HL-60/S4 (cell line): ENCODE data around the gene SLC6A6.

Source experiments
- in situ Hi-C: fragments of 300-500 bp; cut with MboI; formaldehyde crosslinking; loops from 2 replicates; pipeline ENCODE4 v1.14.3; 2022; ENCODE audit warnings: low sequenced_read_pairs

SLC6A6 gene

DNA sequence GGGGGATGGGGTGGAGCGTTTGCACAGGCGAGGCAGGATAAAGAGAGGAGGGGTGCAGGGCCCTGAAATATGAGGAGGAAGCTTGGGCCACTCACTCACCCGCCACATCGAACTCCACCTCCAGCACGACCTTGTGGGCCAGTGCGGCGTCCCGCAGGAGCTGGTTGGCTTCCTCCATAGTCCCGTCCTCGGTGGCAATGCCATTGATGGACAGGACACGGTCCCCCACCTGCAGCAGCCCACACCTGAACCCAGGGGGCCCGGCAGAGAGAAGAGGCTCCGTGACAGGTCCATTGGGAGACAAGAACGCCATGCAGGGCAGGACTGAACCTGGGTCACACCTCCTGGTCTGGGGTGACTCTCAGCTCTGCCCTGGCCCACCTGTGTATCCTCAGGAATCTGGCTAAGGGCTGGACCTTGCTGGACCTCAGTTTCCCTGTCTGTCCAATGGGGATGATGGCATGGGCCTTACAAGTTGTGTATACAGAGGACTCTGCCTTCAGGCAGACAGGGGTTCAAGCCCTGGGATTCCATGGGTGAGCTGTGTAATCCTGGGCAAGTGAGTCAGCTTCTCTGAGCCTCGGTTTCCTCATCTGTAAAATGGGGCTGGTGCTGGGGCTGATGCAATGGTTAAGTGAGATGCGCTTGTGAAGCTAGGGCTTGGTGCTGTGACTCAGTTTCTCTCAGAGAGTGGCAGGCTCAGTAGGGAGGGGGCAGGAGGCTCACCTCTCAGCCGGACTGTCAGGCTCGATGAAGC lies 111.3 kb downstream of the SLC6A6 start:
- in situ Hi-C loops: loop anchor here (25.0 kb wide), 1 partner anchor 399 kb away; no protein-coding TSS in a partner anchor

DNA sequence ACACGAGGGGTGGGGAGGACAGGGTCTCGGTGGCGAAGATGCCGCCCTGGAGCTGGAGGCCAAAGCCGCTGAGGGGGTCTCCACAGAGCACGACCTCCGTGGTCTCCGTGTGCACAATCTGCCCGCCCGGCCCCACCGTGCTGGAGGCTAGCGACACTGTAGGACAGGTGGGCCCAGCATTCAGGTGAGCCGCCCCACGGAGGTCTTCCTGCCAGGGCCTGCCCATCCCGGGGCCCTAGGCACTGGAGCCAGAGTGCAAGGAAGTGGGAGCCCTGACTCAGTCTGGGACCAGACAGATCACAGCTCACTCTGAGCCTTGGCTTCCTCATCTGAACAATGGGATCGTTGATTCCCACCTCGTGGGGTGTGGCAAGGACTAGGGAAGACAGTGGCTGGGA lies 111.9 kb downstream of the SLC6A6 start:
- in situ Hi-C loops: loop anchor here (25.0 kb wide), 1 partner anchor 398 kb away; no protein-coding TSS in a partner anchor

DNA sequence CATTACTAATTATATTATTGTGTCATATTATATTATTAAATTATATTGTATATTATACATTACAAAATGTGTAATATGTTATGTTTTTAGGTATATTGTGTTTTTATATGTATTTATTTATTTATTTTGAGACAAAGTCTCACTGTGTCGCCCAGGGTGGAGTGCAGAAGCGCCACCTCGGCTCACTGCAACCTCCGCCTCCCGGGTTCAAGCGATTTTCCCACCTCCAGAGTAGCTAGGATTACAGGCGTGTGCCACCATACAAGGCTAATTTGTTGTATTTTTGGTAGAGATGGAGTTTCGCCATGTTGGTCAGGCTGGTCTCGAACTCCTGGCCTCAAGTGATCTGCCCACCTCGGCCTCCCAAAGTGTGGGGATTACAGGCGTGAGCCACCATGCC lies 113.1 kb downstream of the SLC6A6 start:
- in situ Hi-C loops: loop anchor here (25.0 kb wide), 1 partner anchor 397 kb away; no protein-coding TSS in a partner anchor

DNA sequence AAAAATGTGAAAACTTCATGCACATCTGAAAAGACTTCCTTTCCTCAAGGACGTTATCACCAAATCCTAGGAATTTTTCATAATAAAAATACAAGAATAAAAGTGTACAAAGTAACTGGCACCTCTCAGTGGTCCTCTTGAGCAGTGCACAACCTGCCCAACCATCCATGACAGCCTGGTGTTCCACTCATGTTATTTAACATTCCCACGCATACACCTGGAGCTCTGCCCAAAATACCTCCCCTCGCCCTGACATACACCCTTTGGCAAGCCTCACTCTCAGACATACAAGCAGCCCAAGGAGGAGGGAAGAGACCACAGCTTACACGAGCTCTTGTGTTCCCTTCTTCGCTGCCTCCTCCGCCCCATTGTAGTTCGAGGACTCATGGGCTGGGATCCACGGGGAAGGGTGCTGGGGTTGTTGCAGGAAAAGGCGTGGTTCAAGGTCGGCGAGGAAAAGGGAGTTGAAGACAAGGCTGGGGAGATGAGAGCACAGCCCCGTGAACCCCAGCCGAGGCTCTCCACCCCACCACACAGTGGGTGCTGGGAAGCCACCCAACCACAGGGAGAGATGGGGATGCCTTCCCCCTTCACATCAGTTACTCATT lies 114.4 kb downstream of the SLC6A6 start:
- in situ Hi-C loops: loop anchor here (25.0 kb wide), 1 partner anchor 395 kb away; no protein-coding TSS in a partner anchor

DNA sequence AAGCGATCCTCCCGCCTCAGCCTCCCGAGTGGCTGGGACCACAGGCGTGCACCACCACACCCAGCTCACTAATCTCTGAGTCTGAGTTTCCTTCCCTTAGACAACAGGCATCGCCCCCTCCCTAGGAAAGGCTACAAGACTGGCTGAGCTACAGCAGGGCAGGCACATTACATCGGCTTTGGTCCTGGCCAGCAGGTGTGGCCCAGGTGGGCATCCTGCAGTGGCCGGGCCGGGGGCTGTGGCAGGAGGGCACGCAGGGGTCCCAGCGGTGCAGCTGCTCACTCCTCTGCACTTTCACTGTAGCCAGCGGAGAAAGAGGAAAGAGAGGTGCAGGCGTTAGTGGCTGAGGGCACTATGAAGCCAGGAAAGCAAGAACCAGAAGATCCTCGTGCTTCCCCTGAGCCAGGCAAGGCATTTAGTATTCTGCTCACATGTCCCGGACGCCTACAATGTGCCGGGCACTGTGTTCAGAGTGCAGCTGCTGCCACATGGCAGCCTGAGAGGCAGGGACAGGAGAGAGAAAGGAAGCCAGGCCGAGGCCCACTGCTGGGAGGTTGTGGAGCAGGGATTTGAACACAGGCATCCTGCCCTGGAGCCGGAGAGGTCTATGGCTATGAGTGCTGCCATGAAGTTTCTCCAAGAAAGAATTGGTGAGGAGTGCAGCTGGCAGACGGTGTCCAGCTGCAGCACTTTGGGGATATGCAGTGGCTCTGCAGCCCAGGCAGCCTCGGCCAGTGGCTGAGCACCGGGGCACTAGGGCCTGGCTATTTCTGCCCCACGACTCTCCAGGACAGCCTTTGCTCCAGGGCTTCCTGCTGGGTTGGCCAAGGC lies 115.4 kb downstream of the SLC6A6 start:
- in situ Hi-C loops: loop anchor here (25.0 kb wide), 1 partner anchor 394 kb away; no protein-coding TSS in a partner anchor

DNA sequence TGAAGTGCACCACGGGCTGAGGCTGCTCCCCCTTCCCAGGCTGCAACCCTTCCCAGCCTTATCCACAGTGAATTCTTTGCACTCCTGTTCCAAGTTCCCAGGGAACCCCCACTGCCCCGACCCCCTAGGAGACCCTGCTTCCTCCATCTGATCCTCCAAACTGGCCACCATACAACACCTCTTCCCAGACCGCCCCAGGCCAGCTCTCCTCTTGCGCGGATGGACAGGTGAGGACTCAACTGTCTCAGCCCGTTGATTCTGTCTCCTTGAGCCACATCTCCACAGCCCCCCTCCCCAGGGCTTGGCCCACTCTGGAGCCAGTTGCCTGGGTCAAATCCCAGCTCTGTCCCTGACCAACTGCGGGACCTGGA lies 116.0 kb downstream of the SLC6A6 start:
- in situ Hi-C loops: loop anchor here (25.0 kb wide), 1 partner anchor 394 kb away; no protein-coding TSS in a partner anchor

DNA sequence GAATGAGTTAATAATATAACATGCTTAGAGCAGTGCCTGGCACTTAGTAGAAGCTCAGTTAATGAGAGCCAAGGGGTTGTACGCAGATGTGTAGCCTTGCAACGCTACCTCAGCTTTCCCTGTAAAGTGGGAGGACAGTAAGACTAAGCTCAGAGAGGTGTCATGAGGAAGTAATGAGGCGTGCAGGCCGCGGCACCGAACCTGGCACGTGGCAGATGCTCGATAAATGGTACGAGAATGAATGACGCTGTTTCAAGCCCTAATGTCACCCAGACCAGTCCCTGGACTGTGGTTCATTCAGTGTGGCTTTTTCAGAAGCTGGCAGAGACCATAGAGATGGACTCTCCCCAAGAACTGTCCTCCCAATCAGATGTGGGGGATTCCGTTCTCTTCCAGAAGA lies 116.5 kb downstream of the SLC6A6 start:
- in situ Hi-C loops: loop anchor here (25.0 kb wide), 1 partner anchor 393 kb away; no protein-coding TSS in a partner anchor

DNA sequence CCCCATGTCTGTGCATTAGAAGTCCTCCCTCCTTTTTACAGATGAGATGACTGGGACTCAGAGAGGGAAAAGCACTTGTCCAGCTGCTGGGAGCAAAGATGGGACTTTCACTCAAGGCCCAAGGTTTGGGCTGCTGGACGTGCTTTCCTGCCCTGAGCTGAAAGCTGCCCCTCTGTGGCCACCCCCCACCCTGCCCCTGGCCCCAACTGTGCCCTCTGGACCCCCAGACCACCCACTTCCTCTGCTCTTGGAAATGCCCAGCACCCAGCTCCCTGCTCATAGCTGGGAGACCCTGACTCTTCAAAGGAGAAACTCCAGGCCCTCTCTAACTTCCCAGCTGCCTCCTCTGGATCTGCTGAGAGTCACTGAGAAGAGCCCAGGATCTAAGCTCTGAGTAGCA lies 117.0 kb downstream of the SLC6A6 start:
- in situ Hi-C loops: loop anchor here (25.0 kb wide), 1 partner anchor 393 kb away; no protein-coding TSS in a partner anchor

DNA sequence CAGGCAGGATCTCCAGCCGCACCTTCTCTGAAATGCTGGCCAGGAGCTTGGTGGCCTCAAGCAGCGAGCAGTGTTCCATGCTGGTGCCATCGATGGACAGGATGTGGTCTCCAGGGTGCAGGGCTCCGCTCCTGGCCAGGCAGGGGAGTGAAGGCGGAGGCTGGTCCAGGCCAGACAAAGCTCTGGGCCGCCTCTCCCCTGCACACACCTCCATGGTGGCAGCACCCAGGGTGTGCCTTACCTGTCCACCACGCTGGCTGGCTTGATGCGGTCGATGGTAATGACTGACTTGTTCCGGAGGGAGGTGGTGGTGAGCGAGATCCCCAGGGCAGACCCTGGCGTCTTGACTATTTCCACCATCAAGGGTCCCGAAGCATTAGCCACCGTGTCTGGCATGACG lies 117.7 kb downstream of the SLC6A6 start:
- in situ Hi-C loops: loop anchor here (25.0 kb wide), 1 partner anchor 392 kb away; no protein-coding TSS in a partner anchor

DNA sequence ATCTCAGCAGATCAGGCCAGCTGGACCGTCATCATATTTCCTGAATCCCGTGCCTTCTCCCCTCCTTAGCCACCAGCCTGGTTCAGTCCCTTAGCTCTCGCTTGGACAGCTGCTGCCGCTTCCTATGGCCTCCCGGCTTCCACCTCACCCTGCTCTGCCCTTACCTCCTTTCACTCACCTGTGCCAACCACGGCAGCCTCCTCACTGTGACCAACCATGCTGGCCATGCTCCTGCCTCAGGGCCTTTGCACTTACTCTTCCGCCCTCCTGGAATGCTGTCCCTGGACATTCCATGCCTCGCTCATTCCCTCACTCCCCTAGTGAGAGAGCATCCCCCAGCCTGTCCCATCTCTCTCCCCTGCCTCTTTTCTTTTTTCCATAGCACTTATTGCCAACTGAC lies 118.6 kb downstream of the SLC6A6 start:
- in situ Hi-C loops: loop anchor here (25.0 kb wide), 1 partner anchor 391 kb away; no protein-coding TSS in a partner anchor

DNA sequence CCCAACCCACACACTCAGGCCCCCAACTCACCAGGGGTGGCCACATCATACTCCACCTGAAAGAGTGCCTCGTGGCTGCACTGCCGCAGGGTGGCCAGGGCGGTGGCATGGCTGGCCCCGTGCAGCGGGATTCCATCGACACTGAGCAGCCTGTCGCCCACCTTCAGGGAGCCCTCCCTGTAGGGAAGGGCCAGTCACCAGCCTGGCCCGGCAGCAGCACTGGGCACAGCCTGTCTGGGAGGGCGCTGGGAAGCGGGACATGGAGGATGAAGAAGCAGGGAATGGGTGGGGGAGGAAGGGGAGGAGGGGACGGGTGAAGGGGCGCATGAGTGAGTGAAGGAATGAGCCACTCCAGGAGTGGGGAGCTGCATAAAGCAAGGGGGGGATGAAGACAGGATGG lies 119.2 kb downstream of the SLC6A6 start:
- in situ Hi-C loops: loop anchor here (25.0 kb wide), 1 partner anchor 391 kb away; no protein-coding TSS in a partner anchor

DNA sequence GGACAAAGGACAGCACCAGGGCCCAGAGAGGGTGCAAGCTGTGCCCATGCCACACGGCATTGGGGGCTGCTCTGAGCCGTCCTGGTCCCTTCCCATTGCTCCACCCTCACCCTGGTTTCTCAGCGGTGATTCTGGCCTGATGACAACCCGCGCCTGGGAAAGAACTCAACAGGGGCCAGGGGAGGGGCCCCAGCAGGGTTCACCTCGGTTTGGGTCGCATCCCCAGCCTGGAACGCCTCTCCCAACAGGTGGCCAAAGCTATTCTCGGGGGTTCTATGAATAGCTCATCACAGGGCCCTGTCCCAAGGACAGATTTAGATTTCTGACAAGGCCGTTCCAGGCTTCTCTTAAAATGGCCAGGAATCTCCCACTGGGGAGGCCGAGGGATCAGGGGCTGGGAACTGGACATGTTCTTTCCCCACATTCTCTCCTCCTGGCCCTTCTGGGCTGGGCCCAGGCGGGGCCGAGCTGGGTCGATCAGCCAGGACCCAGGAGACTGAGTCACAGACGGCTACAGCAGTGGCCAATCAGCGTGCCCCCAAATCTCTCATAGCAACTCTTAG lies 119.8 kb downstream of the SLC6A6 start:
- in situ Hi-C loops: loop anchor here (25.0 kb wide), 1 partner anchor 390 kb away; no protein-coding TSS in a partner anchor

DNA sequence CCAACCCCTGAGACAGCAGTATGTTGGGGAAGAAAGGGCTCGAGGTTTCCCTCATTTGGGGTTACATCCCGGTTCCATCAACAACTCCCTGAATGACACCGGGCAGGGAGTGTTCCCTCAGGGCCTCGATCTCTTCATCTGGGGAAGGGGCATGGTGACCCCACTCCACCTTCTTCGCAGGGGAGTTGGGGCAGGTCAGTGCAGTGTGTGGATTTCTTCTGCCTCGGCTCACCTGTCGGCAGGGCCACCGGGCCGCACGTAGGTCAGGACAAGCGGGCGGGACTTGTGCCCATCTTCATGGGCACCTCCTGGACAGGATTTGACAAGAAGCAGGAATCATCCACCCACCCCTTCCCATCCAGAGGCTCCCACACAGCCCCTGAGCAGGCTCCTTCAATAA lies 120.4 kb downstream of the SLC6A6 start:
- in situ Hi-C loops: loop anchor here (25.0 kb wide), 1 partner anchor 390 kb away; no protein-coding TSS in a partner anchor

DNA sequence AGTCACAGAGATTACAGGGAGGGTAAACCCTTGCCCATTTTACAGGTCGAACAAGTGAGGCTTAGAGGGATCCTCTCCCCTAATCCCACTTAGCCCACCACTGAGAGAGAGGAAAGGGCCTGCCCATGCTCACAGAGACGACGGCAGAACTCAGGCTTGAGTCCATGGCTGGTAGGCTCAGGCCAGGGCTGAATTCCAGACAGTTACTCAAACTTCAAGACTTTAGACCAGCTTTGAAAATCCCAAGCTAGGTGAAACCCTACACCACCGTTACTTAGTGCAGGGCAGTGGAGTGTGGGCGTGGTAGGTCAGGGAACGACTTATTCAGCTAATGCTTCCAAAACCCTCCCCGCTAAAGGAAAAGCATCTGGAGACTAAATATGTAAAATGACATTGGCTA lies 121.4 kb downstream of the SLC6A6 start:
- in situ Hi-C loops: loop anchor here (25.0 kb wide), 1 partner anchor 389 kb away; no protein-coding TSS in a partner anchor

DNA sequence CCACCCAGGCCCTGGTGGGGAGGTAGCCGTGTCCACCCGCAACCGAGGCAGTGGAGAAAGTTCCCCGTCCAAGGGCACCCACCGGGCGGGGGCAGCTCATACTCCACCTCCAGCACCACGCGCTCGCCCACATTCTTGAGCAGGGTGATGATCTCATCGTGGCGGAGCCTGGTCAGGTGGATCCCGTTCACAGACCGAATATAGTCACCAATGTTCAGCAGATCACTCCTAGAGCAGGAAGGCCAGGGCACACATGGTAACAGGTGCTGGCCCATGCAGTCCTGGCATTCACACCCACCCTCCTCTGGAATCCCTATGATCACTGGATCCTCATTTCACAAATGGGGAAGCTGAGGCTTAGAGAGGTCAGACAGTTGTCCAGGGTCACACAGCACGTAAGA lies 121.9 kb downstream of the SLC6A6 start:
- in situ Hi-C loops: loop anchor here (25.0 kb wide), 1 partner anchor 388 kb away; no protein-coding TSS in a partner anchor

DNA sequence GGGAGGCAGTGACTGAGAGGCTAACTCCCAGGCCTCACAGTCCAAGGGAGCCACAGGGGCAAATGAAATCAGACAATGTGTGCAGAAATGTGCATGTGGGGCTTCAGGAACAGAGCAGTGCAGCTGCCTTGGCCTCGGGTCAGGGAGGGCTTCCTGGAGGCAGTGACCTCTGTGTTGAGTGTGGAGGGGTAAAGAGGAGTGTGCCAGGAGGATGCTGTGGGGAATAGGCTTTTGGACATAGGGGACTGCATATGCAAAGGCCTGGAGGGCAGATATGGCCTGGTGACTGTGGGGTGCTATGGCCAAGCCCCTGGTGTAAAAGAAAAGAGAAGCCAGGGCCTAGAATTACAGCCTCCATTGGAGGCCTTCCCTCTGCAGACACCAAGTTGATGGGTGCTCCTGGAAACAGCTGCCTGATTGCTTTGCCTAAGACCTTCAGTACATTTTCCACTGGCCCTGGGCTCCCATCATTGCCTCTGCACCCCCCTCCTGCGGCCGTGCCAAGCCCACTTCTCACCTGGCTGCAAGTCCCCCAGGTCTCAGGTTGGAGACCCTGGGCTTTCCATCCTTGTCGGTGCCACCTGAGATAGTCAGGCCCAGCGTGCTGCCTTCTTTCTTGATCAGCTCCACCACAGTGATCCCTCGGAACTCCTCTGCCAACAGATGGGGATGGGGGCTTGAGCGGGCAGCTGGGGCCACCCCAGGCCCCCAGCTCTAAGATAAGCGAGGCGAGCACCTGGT lies 122.7 kb downstream of the SLC6A6 start:
- in situ Hi-C loops: loop anchor here (25.0 kb wide), 1 partner anchor 387 kb away; no protein-coding TSS in a partner anchor

DNA sequence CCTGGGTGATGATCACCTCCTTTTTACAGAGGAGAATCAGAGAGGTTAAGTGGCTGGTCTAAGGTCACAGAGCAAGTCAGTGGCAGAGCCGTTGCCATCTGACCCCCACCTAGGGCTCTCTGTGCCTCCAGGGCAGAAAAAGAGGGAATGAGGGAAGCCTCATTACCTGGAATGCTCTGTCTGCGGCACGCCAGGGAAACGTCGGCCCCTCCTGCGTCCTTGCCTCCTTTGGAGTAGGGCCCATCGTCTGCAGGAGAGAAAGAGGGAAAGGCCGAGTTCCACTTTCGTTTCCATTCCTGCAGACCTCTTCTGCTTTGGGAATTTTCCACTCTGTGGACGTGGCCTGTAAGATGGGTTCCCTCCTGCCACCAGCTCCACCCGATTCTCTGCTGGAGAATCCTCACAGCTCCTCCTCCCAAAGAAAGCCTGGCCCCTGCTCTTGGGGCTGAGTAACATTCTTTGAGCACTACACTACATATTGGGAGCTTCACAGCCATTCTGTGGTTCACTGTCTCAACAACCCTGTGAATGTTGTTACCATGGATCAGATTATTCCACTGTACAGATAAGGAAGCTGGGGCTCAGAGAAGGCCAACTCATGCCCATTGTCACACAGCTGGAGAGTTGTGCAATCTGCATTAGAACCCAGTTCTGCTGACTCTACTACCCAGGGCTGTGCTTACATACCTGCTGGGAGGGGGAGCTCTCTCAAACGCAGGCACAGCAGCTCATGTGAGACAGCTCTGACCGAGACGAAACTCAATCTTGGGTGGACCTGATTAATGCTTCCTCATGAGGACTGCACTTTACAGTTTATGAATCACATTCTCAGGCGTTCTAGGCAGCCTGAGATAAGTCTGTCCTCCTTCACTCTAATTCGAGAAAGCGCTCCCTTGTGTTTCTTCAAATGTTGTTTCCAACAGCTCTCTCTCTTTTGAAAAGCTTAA lies 123.6 kb downstream of the SLC6A6 start:
- in situ Hi-C loops: no loop called here

DNA sequence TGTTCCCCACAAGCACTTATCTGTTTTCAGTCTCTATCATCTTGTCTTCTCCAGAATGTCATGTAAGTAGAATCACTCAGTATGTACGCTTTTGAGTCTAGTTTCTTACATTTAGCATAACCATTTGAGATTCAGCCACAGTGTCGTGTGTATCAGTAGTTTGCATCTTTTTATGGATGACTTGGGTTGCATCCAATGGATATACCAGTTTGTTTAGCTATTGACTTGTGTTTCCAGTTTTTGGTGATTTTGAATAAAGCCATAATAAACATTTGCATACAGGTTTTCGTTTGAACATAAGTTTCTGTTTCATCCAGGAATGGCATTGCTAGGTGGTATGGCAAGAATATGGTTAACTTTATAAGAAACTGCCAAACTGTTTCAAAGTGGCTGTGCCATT lies 125.7 kb downstream of the SLC6A6 start:
- in situ Hi-C loops: no loop called here
